SH-SY5Y (cell line): ENCODE results near the gene IL20RB.

ENCODE experiments used
- GATA2 ChIP-seq: IDR thresholded peaks from 2 replicates; pipeline ENCODE4 v1.6.1; 2011; ENCODE audit warnings: mild to moderate bottlenecking, low read depth, low read length
- GATA3 ChIP-seq: IDR thresholded peaks from 2 replicates; pipeline ENCODE4 v1.6.1; 2011; ENCODE audit warnings: low read depth, mild to moderate bottlenecking, low read length, moderate library complexity

DNA sequence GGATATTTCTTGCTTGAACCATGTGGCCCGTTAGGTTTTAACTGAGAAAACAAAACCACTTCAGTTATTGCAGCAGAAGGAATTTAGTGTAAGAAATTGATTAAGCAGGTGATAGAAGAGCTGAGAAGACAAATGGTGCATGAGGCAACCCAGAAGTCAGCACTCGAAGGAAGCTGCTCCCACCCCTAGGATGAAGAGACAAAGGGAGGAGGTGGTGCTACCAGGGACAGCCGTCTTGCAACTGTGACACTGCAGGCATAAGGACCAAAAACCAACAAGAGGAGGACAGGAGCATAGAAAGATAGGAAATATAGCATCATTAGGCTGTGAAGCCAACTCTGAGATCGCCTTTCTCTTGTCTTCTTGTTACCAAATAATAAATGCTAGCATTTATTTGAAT, 89.0 kb downstream of the IL20RB start:
- TF ChIP-seq GATA2 (no peak), GATA3 (no peak)
